K562 (cell line): ENCODE data around the gene AGK.

Experiments used
- CEBPB ChIP-seq: fragments of 450-650 bp; IDR thresholded peaks from 2 replicates; pipeline ENCODE4 v1.6.1; 2016; ENCODE audit warnings: missing genetic modification characterization, missing compliant biosample characterization
- FOXM1 ChIP-seq, 2 experiments: fragments of 450-650 bp in 1 of 2; sonication (generic) in 1 of 2; formaldehyde crosslinking in 1 of 2; IDR thresholded peaks; 2 replicates each; pipeline versions ENCODE4 v1.6.1 to v1.9.0; 2017 to 2022; ENCODE audit warnings: low read depth in 2 of 2, mild to moderate bottlenecking in 2 of 2, missing genetic modification reagents in 1 of 2, moderate library complexity in 1 of 2
- MAZ ChIP-seq, 2 experiments: fragments of 450-650 bp in 1 of 2; sonication (generic) in 1 of 2; formaldehyde crosslinking; IDR thresholded peaks in 1 of 2; conservative IDR thresholded peaks in 1 of 2; 2 replicates each; pipeline versions ENCODE4 v1.4.0 to v1.5.0; 2020; ENCODE audit warnings: mild to moderate bottlenecking in 1 of 2, missing genetic modification reagents in 1 of 2
- SUPT5H ChIP-seq: fragments of 450-650 bp; IDR thresholded peaks from 2 replicates; pipeline ENCODE4 v1.6.1; 2016
- TRIM28 ChIP-seq: fragments of 450-650 bp; IDR thresholded peaks from 2 replicates; pipeline ENCODE4 v1.6.1; 2017
- ZNF384 ChIP-seq: IDR thresholded peaks from 2 replicates; pipeline ENCODE4 v1.6.1; 2012; ENCODE audit warnings: low read depth, low read length, improper control_type of control experiment
- TF ChIP-seq, protein P1 (sequence below): fragments of 450-650 bp; IDR thresholded peaks from 2 replicates; pipeline ENCODE4 v1.6.1; 2018; ENCODE audit not compliant: partially characterized antibody
- TF ChIP-seq, protein P2 (sequence below), 3 experiments: IDR thresholded peaks in 2 of 3; conservative IDR thresholded peaks in 1 of 3; 2 replicates each; pipeline ENCODE4 v1.5.1; 2011 to 2012; ENCODE audit warnings: low read length in 3 of 3, mild to moderate bottlenecking in 3 of 3, control low read depth in 2 of 3, improper control_type of control experiment in 1 of 3, inconsistent platforms in 1 of 3, low read depth in 1 of 3, mixed read lengths in 1 of 3, moderate library complexity in 1 of 3; ENCODE audit not compliant: insufficient read depth in 2 of 3
- TF ChIP-seq, protein P3 (sequence below), 2 experiments: IDR thresholded peaks in 1 of 2; conservative IDR thresholded peaks in 1 of 2; 2 replicates each; pipeline ENCODE4 v1.6.1; 2016; ENCODE audit warnings: low read depth in 2 of 2, mild to moderate bottlenecking in 1 of 2, missing compliant biosample characterization in 1 of 2, missing genetic modification characterization in 1 of 2, moderate library complexity in 1 of 2

DNA sequence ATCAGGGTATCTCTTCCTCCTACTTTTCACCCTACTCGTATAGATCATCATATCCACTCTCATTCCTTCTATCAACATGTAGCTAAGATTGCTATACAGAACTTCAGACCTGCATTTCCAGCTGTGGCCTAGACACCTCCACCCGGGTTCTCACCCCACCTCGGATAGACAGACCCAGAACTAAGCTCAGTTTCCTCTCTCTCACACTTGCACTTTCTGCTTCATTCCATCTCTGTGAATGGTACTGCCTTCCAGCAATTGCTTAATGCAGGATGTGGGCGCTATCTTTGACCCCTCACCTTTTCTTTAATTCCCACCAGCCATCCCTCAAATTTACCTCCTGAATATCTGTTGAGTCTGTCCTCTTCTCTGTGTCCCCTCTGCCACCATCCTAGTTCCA is 35.7 kb downstream of the AGK start:
- TF ChIP-seq, protein P1, sequence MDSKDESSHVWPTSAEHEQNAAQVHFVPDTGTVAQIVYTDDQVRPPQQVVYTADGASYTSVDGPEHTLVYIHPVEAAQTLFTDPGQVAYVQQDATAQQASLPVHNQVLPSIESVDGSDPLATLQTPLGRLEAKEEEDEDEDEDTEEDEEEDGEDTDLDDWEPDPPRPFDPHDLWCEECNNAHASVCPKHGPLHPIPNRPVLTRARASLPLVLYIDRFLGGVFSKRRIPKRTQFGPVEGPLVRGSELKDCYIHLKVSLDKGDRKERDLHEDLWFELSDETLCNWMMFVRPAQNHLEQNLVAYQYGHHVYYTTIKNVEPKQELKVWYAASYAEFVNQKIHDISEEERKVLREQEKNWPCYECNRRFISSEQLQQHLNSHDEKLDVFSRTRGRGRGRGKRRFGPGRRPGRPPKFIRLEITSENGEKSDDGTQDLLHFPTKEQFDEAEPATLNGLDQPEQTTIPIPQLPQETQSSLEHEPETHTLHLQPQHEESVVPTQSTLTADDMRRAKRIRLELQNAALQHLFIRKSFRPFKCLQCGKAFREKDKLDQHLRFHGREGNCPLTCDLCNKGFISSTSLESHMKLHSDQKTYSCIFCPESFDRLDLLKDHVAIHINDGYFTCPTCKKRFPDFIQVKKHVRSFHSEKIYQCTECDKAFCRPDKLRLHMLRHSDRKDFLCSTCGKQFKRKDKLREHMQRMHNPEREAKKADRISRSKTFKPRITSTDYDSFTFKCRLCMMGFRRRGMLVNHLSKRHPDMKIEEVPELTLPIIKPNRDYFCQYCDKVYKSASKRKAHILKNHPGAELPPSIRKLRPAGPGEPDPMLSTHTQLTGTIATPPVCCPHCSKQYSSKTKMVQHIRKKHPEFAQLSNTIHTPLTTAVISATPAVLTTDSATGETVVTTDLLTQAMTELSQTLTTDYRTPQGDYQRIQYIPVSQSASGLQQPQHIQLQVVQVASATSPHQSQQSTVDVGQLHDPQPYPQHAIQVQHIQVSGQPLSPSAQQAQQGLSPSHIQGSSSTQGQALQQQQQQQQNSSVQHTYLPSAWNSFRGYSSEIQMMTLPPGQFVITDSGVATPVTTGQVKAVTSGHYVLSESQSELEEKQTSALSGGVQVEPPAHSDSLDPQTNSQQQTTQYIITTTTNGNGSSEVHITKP = no peak
- TF ChIP-seq TRIM28 (no peak), ZNF384 (no peak), MAZ (CRISPR knock-in tag; conservative IDR thresholded peaks at IDR 0.05 in 1 of 2, IDR thresholded peaks at IDR 0.05 in 1 of 2) (no peak), CEBPB (no peak), SUPT5H (no peak), FOXM1 (IDR thresholded peaks at IDR 0.05; ENCODE audit: low read depth) (no peak), FOXM1 (CRISPR knock-in tag; IDR thresholded peaks at IDR 0.05; ENCODE audit: low read depth) (no peak)
- TF ChIP-seq, protein P2, sequence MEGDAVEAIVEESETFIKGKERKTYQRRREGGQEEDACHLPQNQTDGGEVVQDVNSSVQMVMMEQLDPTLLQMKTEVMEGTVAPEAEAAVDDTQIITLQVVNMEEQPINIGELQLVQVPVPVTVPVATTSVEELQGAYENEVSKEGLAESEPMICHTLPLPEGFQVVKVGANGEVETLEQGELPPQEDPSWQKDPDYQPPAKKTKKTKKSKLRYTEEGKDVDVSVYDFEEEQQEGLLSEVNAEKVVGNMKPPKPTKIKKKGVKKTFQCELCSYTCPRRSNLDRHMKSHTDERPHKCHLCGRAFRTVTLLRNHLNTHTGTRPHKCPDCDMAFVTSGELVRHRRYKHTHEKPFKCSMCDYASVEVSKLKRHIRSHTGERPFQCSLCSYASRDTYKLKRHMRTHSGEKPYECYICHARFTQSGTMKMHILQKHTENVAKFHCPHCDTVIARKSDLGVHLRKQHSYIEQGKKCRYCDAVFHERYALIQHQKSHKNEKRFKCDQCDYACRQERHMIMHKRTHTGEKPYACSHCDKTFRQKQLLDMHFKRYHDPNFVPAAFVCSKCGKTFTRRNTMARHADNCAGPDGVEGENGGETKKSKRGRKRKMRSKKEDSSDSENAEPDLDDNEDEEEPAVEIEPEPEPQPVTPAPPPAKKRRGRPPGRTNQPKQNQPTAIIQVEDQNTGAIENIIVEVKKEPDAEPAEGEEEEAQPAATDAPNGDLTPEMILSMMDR (IDR thresholded peaks at IDR 0.05 in 2 of 3, conservative IDR thresholded peaks at IDR 0.05 in 1 of 3; ENCODE audit: insufficient read depth in 2 of 3, low read depth in 1 of 3, low read length in 3 of 3) = no peak
- TF ChIP-seq, protein P3, sequence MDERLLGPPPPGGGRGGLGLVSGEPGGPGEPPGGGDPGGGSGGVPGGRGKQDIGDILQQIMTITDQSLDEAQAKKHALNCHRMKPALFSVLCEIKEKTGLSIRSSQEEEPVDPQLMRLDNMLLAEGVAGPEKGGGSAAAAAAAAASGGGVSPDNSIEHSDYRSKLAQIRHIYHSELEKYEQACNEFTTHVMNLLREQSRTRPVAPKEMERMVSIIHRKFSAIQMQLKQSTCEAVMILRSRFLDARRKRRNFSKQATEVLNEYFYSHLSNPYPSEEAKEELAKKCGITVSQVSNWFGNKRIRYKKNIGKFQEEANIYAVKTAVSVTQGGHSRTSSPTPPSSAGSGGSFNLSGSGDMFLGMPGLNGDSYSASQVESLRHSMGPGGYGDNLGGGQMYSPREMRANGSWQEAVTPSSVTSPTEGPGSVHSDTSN (CRISPR knock-in tag; IDR thresholded peaks at IDR 0.05; ENCODE audit: low read depth) = no peak
- TF ChIP-seq, protein P3 (tag; conservative IDR thresholded peaks at IDR 0.05; ENCODE audit: low read depth) = no peak
